GM23338 (cell line): ENCODE results near the gene WDR17.

Experiments used
- POLR2AphosphoS5 ChIP-seq: IDR thresholded peaks from 2 replicates; pipeline ENCODE4 v1.6.1; 2016; ENCODE audit warnings: antibody characterized with exemption, low read depth
- TF ChIP-seq, protein P1 (sequence below): IDR thresholded peaks from one replicate; pipeline ENCODE4 v1.6.1; 2018; ENCODE audit warnings: antibody characterized with exemption; ENCODE audit not compliant: unreplicated experiment
- TF ChIP-seq, protein P2 (sequence below), 2 experiments: fragments of 200-600 bp in 1 of 2; sonication (generic) in 1 of 2; conservative IDR thresholded peaks; 2 replicates each; pipeline versions ENCODE4 v1.5.1 to v1.6.1; 2016 to 2017; ENCODE audit warnings: antibody characterized with exemption in 2 of 2, low read depth in 2 of 2, mild to moderate bottlenecking in 2 of 2, moderate library complexity in 1 of 2

DNA sequence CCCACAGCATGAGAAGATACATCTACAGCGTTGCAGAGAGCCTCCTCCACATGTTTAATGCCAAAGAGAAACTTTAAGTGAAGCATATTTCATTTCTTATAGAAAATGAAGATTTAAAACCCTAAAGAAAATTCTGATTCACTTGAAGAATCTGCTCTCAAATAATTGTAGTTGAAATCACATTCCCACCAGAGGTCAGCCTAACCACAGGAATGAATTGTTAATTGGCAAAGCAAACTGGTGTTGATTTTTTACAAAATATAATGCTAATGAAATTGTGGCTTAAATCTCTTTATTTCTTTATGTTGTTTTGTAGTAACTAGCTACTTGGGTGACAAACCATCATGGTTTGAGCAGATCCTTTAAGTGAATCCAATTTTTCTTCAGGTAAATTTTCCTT is 31.1 kb upstream of the WDR17 start:
- TF ChIP-seq, protein P1, sequence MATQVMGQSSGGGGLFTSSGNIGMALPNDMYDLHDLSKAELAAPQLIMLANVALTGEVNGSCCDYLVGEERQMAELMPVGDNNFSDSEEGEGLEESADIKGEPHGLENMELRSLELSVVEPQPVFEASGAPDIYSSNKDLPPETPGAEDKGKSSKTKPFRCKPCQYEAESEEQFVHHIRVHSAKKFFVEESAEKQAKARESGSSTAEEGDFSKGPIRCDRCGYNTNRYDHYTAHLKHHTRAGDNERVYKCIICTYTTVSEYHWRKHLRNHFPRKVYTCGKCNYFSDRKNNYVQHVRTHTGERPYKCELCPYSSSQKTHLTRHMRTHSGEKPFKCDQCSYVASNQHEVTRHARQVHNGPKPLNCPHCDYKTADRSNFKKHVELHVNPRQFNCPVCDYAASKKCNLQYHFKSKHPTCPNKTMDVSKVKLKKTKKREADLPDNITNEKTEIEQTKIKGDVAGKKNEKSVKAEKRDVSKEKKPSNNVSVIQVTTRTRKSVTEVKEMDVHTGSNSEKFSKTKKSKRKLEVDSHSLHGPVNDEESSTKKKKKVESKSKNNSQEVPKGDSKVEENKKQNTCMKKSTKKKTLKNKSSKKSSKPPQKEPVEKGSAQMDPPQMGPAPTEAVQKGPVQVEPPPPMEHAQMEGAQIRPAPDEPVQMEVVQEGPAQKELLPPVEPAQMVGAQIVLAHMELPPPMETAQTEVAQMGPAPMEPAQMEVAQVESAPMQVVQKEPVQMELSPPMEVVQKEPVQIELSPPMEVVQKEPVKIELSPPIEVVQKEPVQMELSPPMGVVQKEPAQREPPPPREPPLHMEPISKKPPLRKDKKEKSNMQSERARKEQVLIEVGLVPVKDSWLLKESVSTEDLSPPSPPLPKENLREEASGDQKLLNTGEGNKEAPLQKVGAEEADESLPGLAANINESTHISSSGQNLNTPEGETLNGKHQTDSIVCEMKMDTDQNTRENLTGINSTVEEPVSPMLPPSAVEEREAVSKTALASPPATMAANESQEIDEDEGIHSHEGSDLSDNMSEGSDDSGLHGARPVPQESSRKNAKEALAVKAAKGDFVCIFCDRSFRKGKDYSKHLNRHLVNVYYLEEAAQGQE, result no peak
- TF ChIP-seq, protein P2, sequence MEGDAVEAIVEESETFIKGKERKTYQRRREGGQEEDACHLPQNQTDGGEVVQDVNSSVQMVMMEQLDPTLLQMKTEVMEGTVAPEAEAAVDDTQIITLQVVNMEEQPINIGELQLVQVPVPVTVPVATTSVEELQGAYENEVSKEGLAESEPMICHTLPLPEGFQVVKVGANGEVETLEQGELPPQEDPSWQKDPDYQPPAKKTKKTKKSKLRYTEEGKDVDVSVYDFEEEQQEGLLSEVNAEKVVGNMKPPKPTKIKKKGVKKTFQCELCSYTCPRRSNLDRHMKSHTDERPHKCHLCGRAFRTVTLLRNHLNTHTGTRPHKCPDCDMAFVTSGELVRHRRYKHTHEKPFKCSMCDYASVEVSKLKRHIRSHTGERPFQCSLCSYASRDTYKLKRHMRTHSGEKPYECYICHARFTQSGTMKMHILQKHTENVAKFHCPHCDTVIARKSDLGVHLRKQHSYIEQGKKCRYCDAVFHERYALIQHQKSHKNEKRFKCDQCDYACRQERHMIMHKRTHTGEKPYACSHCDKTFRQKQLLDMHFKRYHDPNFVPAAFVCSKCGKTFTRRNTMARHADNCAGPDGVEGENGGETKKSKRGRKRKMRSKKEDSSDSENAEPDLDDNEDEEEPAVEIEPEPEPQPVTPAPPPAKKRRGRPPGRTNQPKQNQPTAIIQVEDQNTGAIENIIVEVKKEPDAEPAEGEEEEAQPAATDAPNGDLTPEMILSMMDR (conservative IDR thresholded peaks at IDR 0.05; ENCODE audit: low read depth in 2 of 2), result peak; percentile 62 to 71
- TF ChIP-seq POLR2AphosphoS5, result no peak
